ENCODE measurements around the gene PCSK9. TPM values are rescaled to one million over a fixed set of nuclear protein-coding genes. Genes with fewer than 3 reads are reported as not detected.

Gene PCSK9
- total and polyA plus RNA-seq, 5 experiments from 2014 or later: not detected

GRCh38 chr1:54998100-54998499 lies 41.2 kb upstream of the PCSK9 start:
- Mint-ChIP-seq H3K9me3 (peaks cover 0 to 3% (median 0%) of the 10 kb centered on the region in 9 donors), H3K4me3 (no peak overlapping the region), H3K27ac (no peak overlapping the region), H3K27me3 (peaks cover 23 to 50% (median 36%) of the 10 kb centered on the region in 5 donors), H3K36me3 (no peaks in the 10 kb centered on the region), H3K4me1 (peaks cover 7 to 28% (median 21%) of the 10 kb centered on the region in 4 donors)
- POLR2A ChIA-PET: no interaction called here
- no peak for DNase-seq
- no peak for ATAC-seq

GRCh38 chr1:54998677-54999076 lies 40.7 kb upstream of the PCSK9 start, which contains the start of gene BSND:
BSND (plus strand) TSS chr1:54998933; CDS start chr1:54999187, 254 bp downstream.
- peaks cover 0 to 3% (median 0%) of the 10 kb centered on the region in 9 donors for H3K9me3 Mint-ChIP-seq
- ATAC-seq (no peak), DNase-seq (no peak)
- POLR2A ChIA-PET: no interaction called here
- no peaks in the 10 kb centered on the region for H3K36me3 Mint-ChIP-seq
- peaks cover 7 to 28% (median 21%) of the 10 kb centered on the region in 4 donors for H3K4me1 Mint-ChIP-seq
- peak within 1 kb of the TSS in 1 of 10 donors; percentile 44 for H3K4me3 Mint-ChIP-seq
- peaks cover 23 to 50% (median 36%) of the 10 kb centered on the region in 5 donors for H3K27me3 Mint-ChIP-seq
- no peak within 1 kb of the TSS for H3K27ac Mint-ChIP-seq

- no peak overlapping the region for H3K27ac Mint-ChIP-seq
- no peaks in the 10 kb centered on the region for H3K36me3 Mint-ChIP-seq
- peaks cover 4 to 23% (median 17%) of the 10 kb centered on the region in 4 donors for H3K4me1 Mint-ChIP-seq
Observed at GRCh38 chr1:55000110-55001085, 39.0 kb upstream of the PCSK9 start.

GRCh38 chr1:55001311-55001710 lies 38.0 kb upstream of the PCSK9 start:
- POLR2A ChIA-PET: no interaction called here
- no peak for ATAC-seq
- H3K36me3 Mint-ChIP-seq: no peaks in the 10 kb centered on the region
- H3K27ac Mint-ChIP-seq: no peak overlapping the region
- peaks cover 13 to 33% (median 23%) of the 10 kb centered on the region in 5 donors for H3K27me3 Mint-ChIP-seq
- peaks cover 3 to 13% (median 9%) of the 10 kb centered on the region in 4 donors for H3K4me1 Mint-ChIP-seq
- H3K4me3 Mint-ChIP-seq: no peak overlapping the region
- no peaks in the 10 kb centered on the region for H3K9me3 Mint-ChIP-seq
- DNase-seq: no peak

More at GRCh38 chr1:55000110-55001085, 39.0 kb upstream of the PCSK9 start:
- ATAC-seq (no peak), DNase-seq (no peak)
- H3K9me3 Mint-ChIP-seq: peaks cover 0 to 3% (median 0%) of the 10 kb centered on the region in 9 donors
- POLR2A ChIA-PET: no interaction called here
- peaks cover 18 to 43% (median 29%) of the 10 kb centered on the region in 5 donors for H3K27me3 Mint-ChIP-seq
- H3K4me3 Mint-ChIP-seq: no peak overlapping the region

GRCh38 chr1:55002686-55003085 lies 36.7 kb upstream of the PCSK9 start:
- Mint-ChIP-seq H3K36me3 (no peaks in the 10 kb centered on the region), H3K27me3 (peaks cover 9 to 25% (median 10%) of the 10 kb centered on the region in 5 donors), H3K4me1 (no peaks in the 10 kb centered on the region), H3K9me3 (no peaks in the 10 kb centered on the region), H3K27ac (no peak overlapping the region), H3K4me3 (no peak overlapping the region)
- ATAC-seq: no peak
- DNase-seq: no peak
- POLR2A ChIA-PET: interaction anchor here (0.6 kb wide), 1 partner anchor 943 kb away, joined by 7 read pairs; no protein-coding TSS in a partner anchor

GRCh38 chr1:55005351-55006140 lies 33.8 kb upstream of the PCSK9 start:
- POLR2A ChIA-PET: no interaction called here
- DNase-seq (no peak), ATAC-seq (no peak)
- no peak overlapping the region for H3K27ac Mint-ChIP-seq
- no peaks in the 10 kb centered on the region for H3K4me1 Mint-ChIP-seq
- H3K27me3 Mint-ChIP-seq: peaks cover 0 to 1% (median 0%) of the 10 kb centered on the region in 5 donors
- no peak overlapping the region for H3K4me3 Mint-ChIP-seq
- no peaks in the 10 kb centered on the region for H3K36me3 Mint-ChIP-seq
- no peaks in the 10 kb centered on the region for H3K9me3 Mint-ChIP-seq

GRCh38 chr1:55006931-55007330 lies 32.4 kb upstream of the PCSK9 start:
- no peak for DNase-seq
- Mint-ChIP-seq H3K27me3 (peaks cover 0 to 1% (median 0%) of the 10 kb centered on the region in 5 donors), H3K27ac (no peak overlapping the region), H3K4me3 (no peak overlapping the region), H3K4me1 (no peaks in the 10 kb centered on the region), H3K9me3 (no peaks in the 10 kb centered on the region), H3K36me3 (no peaks in the 10 kb centered on the region)
- POLR2A ChIA-PET: no interaction called here
- no peak for ATAC-seq

GRCh38 chr1:55007625-55008024 lies 31.7 kb upstream of the PCSK9 start:
- Mint-ChIP-seq H3K9me3 (no peaks in the 10 kb centered on the region), H3K4me3 (no peak overlapping the region), H3K4me1 (no peaks in the 10 kb centered on the region), H3K36me3 (no peaks in the 10 kb centered on the region), H3K27ac (no peak overlapping the region), H3K27me3 (peaks cover 0 to 1% (median 0%) of the 10 kb centered on the region in 5 donors)
- POLR2A ChIA-PET: no interaction called here
- ATAC-seq (no peak), DNase-seq (no peak)

- DNase-seq: no peak
- ATAC-seq: no peak
- H3K4me1 Mint-ChIP-seq: no peaks in the 10 kb centered on the region
Observed at GRCh38 chr1:55010194-55010886, 29.0 kb upstream of the PCSK9 start.

GRCh38 chr1:55010887-55011217 lies 28.5 kb upstream of the PCSK9 start:
- H3K9me3 Mint-ChIP-seq: no peaks in the 10 kb centered on the region
- no peak overlapping the region for H3K27ac Mint-ChIP-seq
- H3K27me3 Mint-ChIP-seq: peaks cover 4 to 26% (median 15%) of the 10 kb centered on the region in 5 donors
- no peaks in the 10 kb centered on the region for H3K4me1 Mint-ChIP-seq
- POLR2A ChIA-PET: no interaction called here
- no peak overlapping the region for H3K4me3 Mint-ChIP-seq
- no peak for DNase-seq
- no peak for ATAC-seq
- no peaks in the 10 kb centered on the region for H3K36me3 Mint-ChIP-seq

More at GRCh38 chr1:55010194-55010886, 29.0 kb upstream of the PCSK9 start:
- no peak overlapping the region for H3K4me3 Mint-ChIP-seq
- H3K27ac Mint-ChIP-seq: no peak overlapping the region
- H3K36me3 Mint-ChIP-seq: no peaks in the 10 kb centered on the region
- H3K9me3 Mint-ChIP-seq: no peaks in the 10 kb centered on the region
- peaks cover 4 to 21% (median 11%) of the 10 kb centered on the region in 5 donors for H3K27me3 Mint-ChIP-seq
- POLR2A ChIA-PET: no interaction called here

- POLR2A ChIA-PET: no interaction called here
Observed at GRCh38 chr1:55012661-55013060, 26.7 kb upstream of the PCSK9 start.

GRCh38 chr1:55015123-55015522 lies 24.2 kb upstream of the PCSK9 start:
- Mint-ChIP-seq H3K27ac (no peak overlapping the region), H3K27me3 (peaks cover 6 to 45% (median 20%) of the 10 kb centered on the region in 5 donors), H3K4me1 (no peaks in the 10 kb centered on the region), H3K4me3 (no peak overlapping the region), H3K36me3 (no peaks in the 10 kb centered on the region), H3K9me3 (no peaks in the 10 kb centered on the region)
- DNase-seq: no peak
- no peak for ATAC-seq
- POLR2A ChIA-PET: no interaction called here

More at GRCh38 chr1:55012661-55013060, 26.7 kb upstream of the PCSK9 start:
- Mint-ChIP-seq H3K36me3 (no peaks in the 10 kb centered on the region), H3K4me1 (no peaks in the 10 kb centered on the region), H3K27ac (no peak overlapping the region), H3K4me3 (no peak overlapping the region), H3K27me3 (peaks cover 4 to 28% (median 16%) of the 10 kb centered on the region in 5 donors), H3K9me3 (no peaks in the 10 kb centered on the region)
- DNase-seq (no peak), ATAC-seq (no peak)

All from naive thymus-derived CD8-positive, alpha-beta T cell (primary cell).